HepG2 (cell line): ENCODE results near the gene LYSET. TPM values are rescaled to one million over a fixed set of nuclear protein-coding genes. Genes with fewer than 3 reads are reported as not detected.

Source experiments
- AGO2 ChIP-seq: fragments of 200-400 bp; formaldehyde crosslinking; optimal IDR thresholded peaks from 2 replicates; pipeline ENCODE3; 2017; ENCODE audit warnings: mild to moderate bottlenecking, low read depth, low read length, moderate library complexity
- CBX5 ChIP-seq: sonication (generic); formaldehyde crosslinking; IDR thresholded peaks from 2 replicates; pipeline ENCODE4 v1.4.0; 2020; ENCODE audit warnings: missing genetic modification reagents, borderline replicate concordance
- HDAC1 ChIP-seq: sonication (generic); formaldehyde crosslinking; IDR thresholded peaks from 2 replicates; pipeline ENCODE4 v1.5.1; 2020; ENCODE audit warnings: mild to moderate bottlenecking, missing genetic modification reagents
- HOXA7 ChIP-seq: sonication (generic); formaldehyde crosslinking; IDR thresholded peaks from 2 replicates; pipeline ENCODE4 v1.8.1; 2022; ENCODE audit warnings: mild to moderate bottlenecking, missing genetic modification reagents, moderate library complexity
- MXD1 ChIP-seq: sonication (generic); formaldehyde crosslinking; IDR thresholded peaks from 2 replicates; pipeline ENCODE4 v1.4.0; 2020; ENCODE audit warnings: mild to moderate bottlenecking, missing genetic modification reagents
- MZF1 ChIP-seq: sonication (generic); formaldehyde crosslinking; IDR thresholded peaks from 2 replicates; pipeline ENCODE4 v1.8.1; 2023; ENCODE audit warnings: mild to moderate bottlenecking, missing genetic modification reagents, borderline replicate concordance
- SIX4 ChIP-seq: sonication (generic); formaldehyde crosslinking; IDR thresholded peaks from 2 replicates; pipeline ENCODE4 v1.4.0; 2020; ENCODE audit warnings: missing genetic modification reagents
- SMARCE1 ChIP-seq: fragments of 450-650 bp; IDR thresholded peaks from 2 replicates; pipeline ENCODE4 v1.6.1; 2017; ENCODE audit warnings: borderline replicate concordance
- SP5 ChIP-seq: IDR thresholded peaks from 2 replicates; pipeline ENCODE4 v1.6.1; 2016; ENCODE audit warnings: low read depth, borderline replicate concordance
- ZFP91 ChIP-seq: sonication (generic); formaldehyde crosslinking; IDR thresholded peaks from 2 replicates; pipeline ENCODE4 v1.9.0; 2022; ENCODE audit warnings: missing genetic modification reagents, mild to moderate bottlenecking, borderline replicate concordance
- ZNF232 ChIP-seq: sonication (generic); formaldehyde crosslinking; IDR thresholded peaks from 2 replicates; pipeline ENCODE4 v1.4.0; 2020; ENCODE audit warnings: missing genetic modification reagents, borderline replicate concordance
- polyA plus RNA-seq, 8 experiments: library from polyadenylated mRNA; depleted of rRNA in 3 of 8; stranded (reverse) in 7 of 8; unstranded in 1 of 8; fragments of >200 nt; fragmentation: Illumina TruSeq in 4 of 8; extraction: Trizol in 4 of 8; gene quantifications; 2 replicates each; pipeline versions ENCODE4 v1.2.1 to v1.2.3, GENCODE V29; 2011 to 2016; ENCODE audit warnings: low read depth in 4 of 8, missing spikeins in 1 of 8, mixed read lengths in 1 of 8; ENCODE audit not compliant: insufficient read depth in 1 of 8
- total RNA-seq, 5 experiments: library from RNA; depleted of rRNA; stranded (reverse); fragments of >200 nt; fragmentation: Illumina TruSeq; extraction: Trizol; gene quantifications; 2 replicates each; pipeline ENCODE4 v1.2.3, GENCODE V29; 2016; ENCODE audit warnings: low read depth in 1 of 5
- TF ChIP-seq, protein P1 (sequence below): sonication (generic); formaldehyde crosslinking; IDR thresholded peaks from 2 replicates; pipeline ENCODE4 v1.4.0; 2020; ENCODE audit warnings: missing genetic modification reagents
- TF ChIP-seq, protein P2 (sequence below): sonication (generic); formaldehyde crosslinking; IDR thresholded peaks from 2 replicates; pipeline ENCODE4 v1.9.0; 2022; ENCODE audit warnings: low read depth, missing genetic modification reagents
- TF ChIP-seq, protein P3 (sequence below): sonication (generic); formaldehyde crosslinking; IDR thresholded peaks from 2 replicates; pipeline ENCODE4 v1.4.0; 2020; ENCODE audit warnings: missing genetic modification reagents, borderline replicate concordance
- TF ChIP-seq, protein P4 (sequence below): sonication (generic); formaldehyde crosslinking; IDR thresholded peaks from 2 replicates; pipeline ENCODE4 v1.4.0; 2020; ENCODE audit warnings: mild to moderate bottlenecking, low read depth, missing genetic modification reagents

Gene LYSET
- total and polyA plus RNA-seq, 2 of the 13 experiments (the other 11 are each of a cell fraction or from before 2014, with no cell fraction given) = 19.1 to 36.6 TPM

- TF ChIP-seq, protein P1, sequence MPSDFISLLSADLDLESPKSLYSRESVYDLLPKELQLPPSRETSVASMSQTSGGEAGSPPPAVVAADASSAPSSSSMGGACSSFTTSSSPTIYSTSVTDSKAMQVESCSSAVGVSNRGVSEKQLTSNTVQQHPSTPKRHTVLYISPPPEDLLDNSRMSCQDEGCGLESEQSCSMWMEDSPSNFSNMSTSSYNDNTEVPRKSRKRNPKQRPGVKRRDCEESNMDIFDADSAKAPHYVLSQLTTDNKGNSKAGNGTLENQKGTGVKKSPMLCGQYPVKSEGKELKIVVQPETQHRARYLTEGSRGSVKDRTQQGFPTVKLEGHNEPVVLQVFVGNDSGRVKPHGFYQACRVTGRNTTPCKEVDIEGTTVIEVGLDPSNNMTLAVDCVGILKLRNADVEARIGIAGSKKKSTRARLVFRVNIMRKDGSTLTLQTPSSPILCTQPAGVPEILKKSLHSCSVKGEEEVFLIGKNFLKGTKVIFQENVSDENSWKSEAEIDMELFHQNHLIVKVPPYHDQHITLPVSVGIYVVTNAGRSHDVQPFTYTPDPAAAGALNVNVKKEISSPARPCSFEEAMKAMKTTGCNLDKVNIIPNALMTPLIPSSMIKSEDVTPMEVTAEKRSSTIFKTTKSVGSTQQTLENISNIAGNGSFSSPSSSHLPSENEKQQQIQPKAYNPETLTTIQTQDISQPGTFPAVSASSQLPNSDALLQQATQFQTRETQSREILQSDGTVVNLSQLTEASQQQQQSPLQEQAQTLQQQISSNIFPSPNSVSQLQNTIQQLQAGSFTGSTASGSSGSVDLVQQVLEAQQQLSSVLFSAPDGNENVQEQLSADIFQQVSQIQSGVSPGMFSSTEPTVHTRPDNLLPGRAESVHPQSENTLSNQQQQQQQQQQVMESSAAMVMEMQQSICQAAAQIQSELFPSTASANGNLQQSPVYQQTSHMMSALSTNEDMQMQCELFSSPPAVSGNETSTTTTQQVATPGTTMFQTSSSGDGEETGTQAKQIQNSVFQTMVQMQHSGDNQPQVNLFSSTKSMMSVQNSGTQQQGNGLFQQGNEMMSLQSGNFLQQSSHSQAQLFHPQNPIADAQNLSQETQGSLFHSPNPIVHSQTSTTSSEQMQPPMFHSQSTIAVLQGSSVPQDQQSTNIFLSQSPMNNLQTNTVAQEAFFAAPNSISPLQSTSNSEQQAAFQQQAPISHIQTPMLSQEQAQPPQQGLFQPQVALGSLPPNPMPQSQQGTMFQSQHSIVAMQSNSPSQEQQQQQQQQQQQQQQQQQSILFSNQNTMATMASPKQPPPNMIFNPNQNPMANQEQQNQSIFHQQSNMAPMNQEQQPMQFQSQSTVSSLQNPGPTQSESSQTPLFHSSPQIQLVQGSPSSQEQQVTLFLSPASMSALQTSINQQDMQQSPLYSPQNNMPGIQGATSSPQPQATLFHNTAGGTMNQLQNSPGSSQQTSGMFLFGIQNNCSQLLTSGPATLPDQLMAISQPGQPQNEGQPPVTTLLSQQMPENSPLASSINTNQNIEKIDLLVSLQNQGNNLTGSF (CRISPR knock-in tag) = peak; percentile 79; the same call in 1 of the 2 replicates
- TF ChIP-seq, protein P2, sequence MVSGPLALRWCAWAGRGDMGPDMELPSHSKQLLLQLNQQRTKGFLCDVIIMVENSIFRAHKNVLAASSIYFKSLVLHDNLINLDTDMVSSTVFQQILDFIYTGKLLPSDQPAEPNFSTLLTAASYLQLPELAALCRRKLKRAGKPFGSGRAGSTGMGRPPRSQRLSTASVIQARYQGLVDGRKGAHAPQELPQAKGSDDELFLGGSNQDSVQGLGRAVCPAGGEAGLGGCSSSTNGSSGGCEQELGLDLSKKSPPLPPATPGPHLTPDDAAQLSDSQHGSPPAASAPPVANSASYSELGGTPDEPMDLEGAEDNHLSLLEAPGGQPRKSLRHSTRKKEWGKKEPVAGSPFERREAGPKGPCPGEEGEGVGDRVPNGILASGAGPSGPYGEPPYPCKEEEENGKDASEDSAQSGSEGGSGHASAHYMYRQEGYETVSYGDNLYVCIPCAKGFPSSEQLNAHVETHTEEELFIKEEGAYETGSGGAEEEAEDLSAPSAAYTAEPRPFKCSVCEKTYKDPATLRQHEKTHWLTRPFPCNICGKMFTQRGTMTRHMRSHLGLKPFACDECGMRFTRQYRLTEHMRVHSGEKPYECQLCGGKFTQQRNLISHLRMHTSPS (CRISPR knock-in tag) = peak; percentile 65
- peak; percentile 34; the same call in 1 of the 2 replicates for TF ChIP-seq SP5 (CRISPR knock-in tag)
- 0 out of 2 replicates have a peak, but pooled peaks have one; percentile 55 for TF ChIP-seq MZF1 (CRISPR knock-in tag)
- no peak for TF ChIP-seq SIX4 (CRISPR knock-in tag)
- TF ChIP-seq, protein P3, sequence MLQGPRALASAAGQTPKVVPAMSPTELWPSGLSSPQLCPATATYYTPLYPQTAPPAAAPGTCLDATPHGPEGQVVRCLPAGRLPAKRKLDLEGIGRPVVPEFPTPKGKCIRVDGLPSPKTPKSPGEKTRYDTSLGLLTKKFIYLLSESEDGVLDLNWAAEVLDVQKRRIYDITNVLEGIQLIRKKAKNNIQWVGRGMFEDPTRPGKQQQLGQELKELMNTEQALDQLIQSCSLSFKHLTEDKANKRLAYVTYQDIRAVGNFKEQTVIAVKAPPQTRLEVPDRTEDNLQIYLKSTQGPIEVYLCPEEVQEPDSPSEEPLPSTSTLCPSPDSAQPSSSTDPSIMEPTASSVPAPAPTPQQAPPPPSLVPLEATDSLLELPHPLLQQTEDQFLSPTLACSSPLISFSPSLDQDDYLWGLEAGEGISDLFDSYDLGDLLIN = 0 out of 2 replicates have a peak, but pooled peaks have one; percentile 13
- TF ChIP-seq AGO2 = peak; percentile 78
- no peak for TF ChIP-seq HOXA7 (CRISPR knock-in tag)
- TF ChIP-seq ZNF232 (CRISPR knock-in tag) = 0 out of 2 replicates have a peak, but pooled peaks have one; percentile 35
- TF ChIP-seq CBX5 = no peak
- TF ChIP-seq ZFP91 (CRISPR knock-in tag) = peak; percentile 65; the same call in 1 of the 2 replicates
- TF ChIP-seq SMARCE1 = no peak
- 0 out of 2 replicates have a peak, but pooled peaks have one; percentile 57 for TF ChIP-seq MXD1 (CRISPR knock-in tag)
- peak; percentile 89 for TF ChIP-seq HDAC1
- TF ChIP-seq, protein P4, sequence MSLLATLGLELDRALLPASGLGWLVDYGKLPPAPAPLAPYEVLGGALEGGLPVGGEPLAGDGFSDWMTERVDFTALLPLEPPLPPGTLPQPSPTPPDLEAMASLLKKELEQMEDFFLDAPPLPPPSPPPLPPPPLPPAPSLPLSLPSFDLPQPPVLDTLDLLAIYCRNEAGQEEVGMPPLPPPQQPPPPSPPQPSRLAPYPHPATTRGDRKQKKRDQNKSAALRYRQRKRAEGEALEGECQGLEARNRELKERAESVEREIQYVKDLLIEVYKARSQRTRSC = peak; percentile 72; the same call in 1 of the 2 replicates
Measured at GRCh38 chr14:93184391-93185348, at the start of gene LYSET, which contains the start of gene MOAP1 (continued).
